WTC11 (cell line): ENCODE results near the gene DNM3.

Source experiments
- AFF4 ChIP-seq: sonication (generic); formaldehyde crosslinking; IDR thresholded peaks from 2 replicates; pipeline ENCODE4 v1.8.1; 2023; ENCODE audit warnings: mild to moderate bottlenecking, missing genetic modification reagents, borderline replicate concordance
- ARID4B ChIP-seq: sonication (generic); formaldehyde crosslinking; IDR thresholded peaks from 2 replicates; pipeline ENCODE4 v1.8.0; 2023; ENCODE audit warnings: missing genetic modification reagents, mild to moderate bottlenecking, borderline replicate concordance
- CTCF ChIP-seq: fragments of 200-600 bp; IDR thresholded peaks from 2 replicates; pipeline ENCODE4 v1.8.0; 2022; ENCODE audit warnings: antibody characterized with exemption
- ETV6 ChIP-seq: sonication (generic); formaldehyde crosslinking; IDR thresholded peaks from 2 replicates; pipeline ENCODE4 v1.8.1; 2022; ENCODE audit warnings: mild to moderate bottlenecking, missing genetic modification reagents
- IRF1 ChIP-seq: sonication (generic); formaldehyde crosslinking; IDR thresholded peaks from 2 replicates; pipeline ENCODE4 v1.8.0; 2023; ENCODE audit warnings: missing genetic modification reagents
- NFYB ChIP-seq: sonication (generic); formaldehyde crosslinking; conservative IDR thresholded peaks from 2 replicates; pipeline ENCODE4 v1.8.0; 2022; ENCODE audit warnings: low read depth, missing genetic modification reagents
- ZNF317 ChIP-seq: sonication (generic); formaldehyde crosslinking; IDR thresholded peaks from 2 replicates; pipeline ENCODE4 v1.8.1; 2023; ENCODE audit warnings: low read depth, mild to moderate bottlenecking, moderate library complexity, missing genetic modification reagents, borderline replicate concordance
- ZNF512 ChIP-seq: sonication (generic); formaldehyde crosslinking; IDR thresholded peaks from 2 replicates; pipeline ENCODE4 v1.8.1; 2022; ENCODE audit warnings: missing genetic modification reagents, borderline replicate concordance
- TF ChIP-seq, protein P1 (sequence below): sonication (generic); formaldehyde crosslinking; IDR thresholded peaks from 2 replicates; pipeline ENCODE4 v1.8.0; 2023; ENCODE audit warnings: mild to moderate bottlenecking, missing genetic modification reagents

DNA sequence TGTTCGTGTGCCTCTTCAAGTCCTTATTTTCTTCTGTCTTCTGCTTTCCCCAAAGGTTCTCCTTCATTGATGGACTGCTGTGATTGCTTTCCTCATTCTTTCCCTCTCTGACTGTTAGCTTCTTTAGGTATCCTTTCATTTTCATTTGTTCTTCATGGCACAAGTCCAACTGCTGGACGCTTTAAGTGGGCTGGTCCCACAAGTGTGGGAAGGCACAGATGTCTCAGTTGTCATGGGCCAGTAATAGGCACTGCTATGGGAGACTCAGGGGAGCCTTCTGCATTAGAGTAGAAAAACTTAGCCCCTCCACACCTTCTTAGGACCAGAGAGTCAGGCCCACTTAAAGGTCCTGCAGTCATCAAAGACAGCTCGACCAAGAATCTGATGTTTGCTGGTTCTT lies 456.8 kb downstream of the DNM3 start:
- no peak for TF ChIP-seq ZNF512
- no peak for TF ChIP-seq ARID4B
- no peak for TF ChIP-seq ZNF317 (CRISPR knock-in tag)
- TF ChIP-seq CTCF: no peak
- TF ChIP-seq ETV6 (CRISPR knock-in tag): no peak
- TF ChIP-seq AFF4 (CRISPR knock-in tag): no peak
- TF ChIP-seq IRF1 (CRISPR knock-in tag): no peak
- TF ChIP-seq, protein P1, sequence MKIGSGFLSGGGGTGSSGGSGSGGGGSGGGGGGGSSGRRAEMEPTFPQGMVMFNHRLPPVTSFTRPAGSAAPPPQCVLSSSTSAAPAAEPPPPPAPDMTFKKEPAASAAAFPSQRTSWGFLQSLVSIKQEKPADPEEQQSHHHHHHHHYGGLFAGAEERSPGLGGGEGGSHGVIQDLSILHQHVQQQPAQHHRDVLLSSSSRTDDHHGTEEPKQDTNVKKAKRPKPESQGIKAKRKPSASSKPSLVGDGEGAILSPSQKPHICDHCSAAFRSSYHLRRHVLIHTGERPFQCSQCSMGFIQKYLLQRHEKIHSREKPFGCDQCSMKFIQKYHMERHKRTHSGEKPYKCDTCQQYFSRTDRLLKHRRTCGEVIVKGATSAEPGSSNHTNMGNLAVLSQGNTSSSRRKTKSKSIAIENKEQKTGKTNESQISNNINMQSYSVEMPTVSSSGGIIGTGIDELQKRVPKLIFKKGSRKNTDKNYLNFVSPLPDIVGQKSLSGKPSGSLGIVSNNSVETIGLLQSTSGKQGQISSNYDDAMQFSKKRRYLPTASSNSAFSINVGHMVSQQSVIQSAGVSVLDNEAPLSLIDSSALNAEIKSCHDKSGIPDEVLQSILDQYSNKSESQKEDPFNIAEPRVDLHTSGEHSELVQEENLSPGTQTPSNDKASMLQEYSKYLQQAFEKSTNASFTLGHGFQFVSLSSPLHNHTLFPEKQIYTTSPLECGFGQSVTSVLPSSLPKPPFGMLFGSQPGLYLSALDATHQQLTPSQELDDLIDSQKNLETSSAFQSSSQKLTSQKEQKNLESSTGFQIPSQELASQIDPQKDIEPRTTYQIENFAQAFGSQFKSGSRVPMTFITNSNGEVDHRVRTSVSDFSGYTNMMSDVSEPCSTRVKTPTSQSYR (CRISPR knock-in tag): no peak
- no peak for TF ChIP-seq NFYB (CRISPR knock-in tag)
